Amniotic stem cell (primary cell): ENCODE results near the gene TRAPPC14.
"Not testable (repeated sequence)": the region's sequence is repeated elsewhere in the genome, so short reads cannot be mapped to it uniquely, and the experiment has no call there.

Experiments used
- DNase-seq: peaks from one replicate; lab custom pipeline; 2025; lab: John Stamatoyannopoulos, UW

Gene TRAPPC14, protein sequence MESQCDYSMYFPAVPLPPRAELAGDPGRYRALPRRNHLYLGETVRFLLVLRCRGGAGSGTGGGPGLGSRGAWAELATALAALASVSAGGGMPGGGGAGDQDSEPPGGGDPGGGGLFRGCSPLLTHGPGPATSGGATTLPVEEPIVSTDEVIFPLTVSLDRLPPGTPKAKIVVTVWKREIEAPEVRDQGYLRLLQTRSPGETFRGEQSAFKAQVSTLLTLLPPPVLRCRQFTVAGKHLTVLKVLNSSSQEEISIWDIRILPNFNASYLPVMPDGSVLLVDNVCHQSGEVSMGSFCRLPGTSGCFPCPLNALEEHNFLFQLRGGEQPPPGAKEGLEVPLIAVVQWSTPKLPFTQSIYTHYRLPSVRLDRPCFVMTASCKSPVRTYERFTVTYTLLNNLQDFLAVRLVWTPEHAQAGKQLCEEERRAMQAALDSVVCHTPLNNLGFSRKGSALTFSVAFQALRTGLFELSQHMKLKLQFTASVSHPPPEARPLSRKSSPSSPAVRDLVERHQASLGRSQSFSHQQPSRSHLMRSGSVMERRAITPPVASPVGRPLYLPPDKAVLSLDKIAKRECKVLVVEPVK

DNA sequence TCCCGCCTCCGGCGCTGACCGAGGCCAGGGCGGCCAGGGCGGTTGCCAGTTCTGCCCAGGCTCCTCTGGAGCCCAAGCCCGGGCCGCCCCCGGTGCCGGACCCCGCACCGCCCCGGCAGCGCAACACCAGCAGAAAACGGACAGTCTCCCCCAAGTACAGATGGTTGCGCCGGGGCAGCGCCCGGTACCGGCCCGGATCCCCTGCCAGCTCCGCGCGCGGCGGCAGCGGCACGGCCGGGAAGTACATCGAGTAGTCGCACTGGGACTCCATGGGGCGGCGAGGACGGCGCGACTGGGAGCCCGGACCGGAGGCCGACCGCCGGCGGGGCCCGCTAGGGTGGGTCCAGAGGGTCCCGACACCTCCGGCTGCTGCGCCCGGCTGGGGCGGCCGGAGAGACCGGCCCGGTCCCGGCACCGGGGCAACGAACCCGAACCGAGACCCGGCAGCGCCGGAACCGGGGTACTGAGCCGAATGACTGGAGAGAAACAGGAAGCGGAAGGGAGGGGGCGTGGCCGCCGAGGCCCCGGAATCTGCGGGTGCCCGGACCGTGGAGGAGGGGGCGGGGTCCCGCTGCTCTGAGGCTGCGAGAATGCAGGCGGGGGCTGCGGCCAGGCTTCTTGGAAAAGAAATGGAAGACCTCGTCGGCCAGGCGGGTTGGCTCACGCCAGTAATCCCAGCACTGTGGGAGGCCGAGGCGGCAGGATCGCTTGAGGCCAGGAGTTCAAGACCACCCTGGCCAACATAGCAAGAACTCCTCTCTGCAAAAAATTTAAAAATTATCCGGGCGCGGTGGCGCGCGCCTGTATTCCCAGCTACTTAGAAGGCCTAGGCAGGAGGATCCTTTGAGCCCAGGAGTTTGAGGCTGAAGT, at the start of gene TRAPPC14:
TRAPPC14 (minus strand) TSS at position 495 of the 870 bp plus-strand sequence; CDS start at position 271, 224 bp downstream.
- DNase-seq, result peak; percentile 53

DNA sequence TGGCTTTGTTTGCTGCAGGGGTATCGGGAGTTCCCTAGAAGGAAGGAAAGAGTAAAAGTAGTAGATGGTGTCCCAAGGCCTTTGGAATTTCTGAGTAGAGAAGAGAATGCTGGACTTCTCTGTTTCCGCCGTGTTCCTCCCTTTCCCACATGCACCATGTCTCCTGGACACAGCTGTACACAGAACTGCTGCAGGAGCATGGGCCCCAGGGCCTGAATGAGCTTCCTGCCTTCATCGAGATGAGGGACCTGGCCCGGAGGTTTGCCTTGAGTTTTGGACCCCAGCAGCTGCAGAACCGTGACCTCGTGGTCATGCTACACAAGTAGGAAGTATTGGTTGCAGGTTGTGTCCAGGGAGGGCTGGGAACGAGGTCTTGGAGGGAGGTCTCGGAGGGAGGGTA, 45.9 kb upstream of the TRAPPC14 start:
- DNase-seq, result no peak

DNA sequence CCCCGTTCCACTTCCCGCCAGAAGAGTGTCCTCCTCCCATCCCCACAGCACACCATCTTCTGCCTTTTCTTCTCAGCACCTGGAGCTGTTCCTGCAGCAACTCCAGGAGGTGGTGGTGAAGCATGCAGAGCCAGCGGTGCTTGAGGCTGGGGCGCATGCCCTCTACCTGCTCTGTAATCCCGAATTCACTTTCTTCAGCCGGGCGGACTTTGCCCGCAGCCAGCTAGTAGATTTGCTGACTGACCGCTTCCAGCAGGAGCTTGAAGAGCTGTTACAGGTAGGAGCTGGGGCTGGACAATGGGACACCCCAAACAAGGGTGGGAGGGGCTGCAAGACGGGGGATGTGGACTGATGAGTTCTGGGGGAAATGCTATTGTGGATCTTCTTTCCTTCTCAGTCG, 42.2 kb upstream of the TRAPPC14 start:
- DNase-seq, result no peak

DNA sequence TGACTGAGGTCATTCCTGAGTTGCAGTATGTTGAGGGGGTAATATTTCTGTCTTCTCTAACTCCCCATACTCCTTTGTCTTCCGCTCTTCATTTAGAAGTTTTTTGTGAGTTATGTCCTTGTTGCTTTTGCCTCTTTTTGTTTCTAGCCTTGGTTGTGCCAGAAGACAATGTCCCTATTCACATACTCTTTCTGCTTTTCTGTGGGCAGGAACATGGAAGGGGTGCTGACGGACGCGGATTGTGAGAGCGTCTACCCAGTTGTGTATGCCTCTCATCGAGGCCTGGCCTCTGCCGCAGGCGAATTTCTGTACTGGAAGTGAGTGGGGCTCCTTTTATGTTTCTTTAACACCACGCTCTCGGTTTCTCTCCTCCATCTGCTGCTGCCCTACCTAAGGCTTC, 39.7 kb upstream of the TRAPPC14 start:
- no peak for DNase-seq

DNA sequence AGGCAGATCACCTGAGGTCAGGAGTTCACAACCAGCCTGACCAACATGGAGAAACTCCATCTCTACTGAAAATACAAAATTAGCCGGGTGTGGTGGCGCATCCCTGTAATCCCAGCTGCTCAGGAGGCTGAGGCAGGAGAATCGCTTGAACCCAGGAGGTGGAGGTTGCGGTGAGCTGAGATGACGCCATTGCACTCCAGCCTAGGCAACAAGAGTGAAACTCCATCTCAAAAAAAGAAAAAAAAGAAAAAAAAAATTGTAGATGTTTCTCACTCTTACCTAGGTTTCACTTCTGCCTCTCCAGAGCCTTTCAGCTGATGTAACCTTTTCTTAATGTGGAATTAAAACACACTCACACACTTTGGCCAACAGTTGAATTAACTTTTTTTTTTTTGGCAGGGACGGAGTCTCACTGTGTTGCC, 37.4 kb upstream of the TRAPPC14 start:
- DNase-seq, result not testable (repeated sequence)

DNA sequence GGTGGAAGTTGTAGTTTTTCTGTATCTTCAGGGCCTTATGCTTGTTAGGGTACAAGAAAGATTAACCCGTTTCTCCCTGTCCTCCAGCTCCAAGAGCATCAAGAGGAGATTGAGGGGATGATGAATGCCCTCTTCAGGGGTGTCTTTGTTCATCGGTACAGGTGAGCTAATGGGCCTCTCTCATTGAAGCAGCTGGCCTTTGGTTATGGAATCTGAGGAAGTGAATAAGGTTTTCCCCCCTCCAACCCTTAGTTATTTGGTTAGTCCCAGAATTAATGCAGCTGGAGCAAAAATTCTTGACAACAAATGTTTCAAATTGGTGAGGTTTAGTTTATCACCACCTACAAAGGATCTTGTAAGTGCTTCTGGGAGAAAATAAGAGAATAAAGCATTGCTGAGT, 36.7 kb upstream of the TRAPPC14 start:
- DNase-seq, result no peak

DNA sequence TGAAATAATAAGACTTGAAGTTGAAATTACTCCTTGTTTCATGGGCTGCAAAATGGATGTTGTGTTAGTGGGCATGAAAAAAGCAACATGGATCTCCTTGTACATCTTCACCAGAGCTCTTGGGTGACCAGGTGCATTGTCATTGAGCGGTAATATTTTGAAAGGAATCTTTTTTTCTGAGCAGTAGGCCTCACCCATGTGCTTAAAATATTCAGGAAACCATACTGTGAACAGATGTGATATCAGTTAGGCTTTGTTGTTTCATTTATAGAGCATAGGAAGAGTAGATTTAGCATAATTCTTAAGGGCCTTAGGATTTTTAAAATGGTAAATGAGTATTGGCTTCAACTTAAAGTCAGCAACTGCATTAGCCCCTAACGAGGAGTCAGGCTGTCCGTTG, 34.4 kb upstream of the TRAPPC14 start:
- DNase-seq, result no peak

DNA sequence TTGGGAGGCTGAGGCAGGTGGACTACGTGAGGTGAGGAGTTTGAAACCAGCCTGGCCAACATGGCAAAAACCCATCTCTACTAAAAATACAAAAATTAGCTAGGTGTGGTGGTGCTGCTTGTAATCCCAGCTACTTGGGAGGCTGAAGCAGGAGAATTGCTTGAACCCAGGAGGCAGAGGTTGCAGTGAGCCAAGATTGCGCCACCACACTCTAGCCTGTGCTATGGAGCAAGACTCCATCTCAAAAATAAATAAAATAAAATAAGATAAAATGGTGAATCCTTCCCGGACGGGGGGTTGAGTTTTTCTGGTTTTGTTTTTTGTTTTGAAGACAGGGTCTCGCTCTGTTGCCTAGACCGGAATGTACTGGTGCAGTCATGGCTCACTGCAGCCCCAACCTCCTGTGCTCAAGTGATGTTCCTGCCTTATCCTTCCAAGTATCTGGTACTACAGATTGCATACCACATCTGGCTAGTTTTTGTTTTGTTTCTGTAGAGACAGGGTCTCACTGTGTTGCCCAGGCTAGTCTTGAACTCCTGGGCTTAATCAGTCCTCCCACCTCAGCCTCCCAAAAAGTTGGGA, 33.8 kb upstream of the TRAPPC14 start:
- DNase-seq, result not testable (repeated sequence)

DNA sequence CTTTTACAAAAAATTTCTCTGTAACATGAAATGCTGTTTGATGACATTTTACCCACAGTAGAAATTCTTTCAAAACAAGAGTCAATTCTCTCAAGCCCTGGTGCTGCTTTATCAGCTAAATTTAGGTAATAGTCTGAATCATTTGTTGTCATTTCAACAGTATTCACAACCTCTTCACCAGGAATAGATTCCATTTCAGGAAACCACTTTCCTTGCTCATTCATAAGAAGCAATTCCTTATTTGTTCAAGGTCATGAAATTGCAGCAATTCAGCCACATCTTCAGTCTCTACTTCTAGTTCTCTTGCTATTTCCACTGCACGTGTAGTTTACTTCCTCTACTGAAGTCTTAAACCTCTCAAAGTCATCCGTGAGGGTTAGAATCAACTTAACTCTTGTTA, 33.3 kb upstream of the TRAPPC14 start:
- no peak for DNase-seq

DNA sequence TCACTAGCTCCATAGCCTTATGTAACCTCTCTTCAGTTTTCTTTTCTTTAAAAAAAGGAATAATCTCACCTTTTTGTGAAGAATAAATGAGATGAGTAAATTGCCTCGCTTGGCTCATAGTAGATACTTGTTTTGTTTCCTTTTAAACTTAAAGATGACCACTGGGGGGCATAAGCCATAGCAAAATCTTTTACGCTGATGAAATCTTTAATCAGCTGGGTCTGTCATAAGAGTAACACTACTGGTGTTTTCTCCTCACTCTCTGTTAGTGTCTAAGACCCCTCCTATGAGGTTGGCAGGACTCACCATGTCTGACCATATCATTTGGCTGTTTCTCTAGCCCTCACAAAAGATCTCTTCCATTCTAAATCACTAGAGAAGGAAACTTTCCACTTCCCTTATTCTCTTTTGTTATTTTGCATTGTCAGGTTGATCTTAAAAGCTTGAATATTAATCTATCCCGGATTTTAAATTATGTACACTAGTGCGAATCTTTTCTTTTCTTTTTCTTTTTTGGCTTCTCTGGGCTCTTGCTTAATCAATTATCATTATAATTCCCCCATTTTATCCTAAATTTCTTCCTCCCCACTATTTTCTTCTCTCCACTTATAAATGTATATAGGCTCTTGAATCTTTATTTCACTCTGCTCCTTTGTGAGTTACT, 31.7 kb upstream of the TRAPPC14 start:
- DNase-seq, result peak; percentile 0

DNA sequence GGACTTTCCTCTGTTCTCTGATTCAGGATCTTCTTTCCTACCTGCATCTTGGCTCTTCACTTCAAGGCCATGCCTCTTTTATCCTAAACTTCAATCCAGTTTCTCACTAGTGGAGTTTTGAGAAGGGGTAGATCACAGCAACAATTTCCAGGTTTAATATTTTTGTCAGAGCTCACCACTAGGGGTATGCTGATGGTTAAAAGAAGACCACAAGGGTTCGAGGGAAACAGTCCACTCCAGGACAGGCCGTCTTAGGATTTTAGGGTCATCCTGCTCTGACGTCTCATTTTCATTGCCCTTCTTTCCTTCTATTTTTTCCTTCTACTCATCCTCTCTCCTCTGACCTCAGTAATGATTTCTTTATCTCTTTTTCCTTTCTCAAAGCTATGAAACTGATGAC, 30.5 kb upstream of the TRAPPC14 start:
- no peak for DNase-seq

DNA sequence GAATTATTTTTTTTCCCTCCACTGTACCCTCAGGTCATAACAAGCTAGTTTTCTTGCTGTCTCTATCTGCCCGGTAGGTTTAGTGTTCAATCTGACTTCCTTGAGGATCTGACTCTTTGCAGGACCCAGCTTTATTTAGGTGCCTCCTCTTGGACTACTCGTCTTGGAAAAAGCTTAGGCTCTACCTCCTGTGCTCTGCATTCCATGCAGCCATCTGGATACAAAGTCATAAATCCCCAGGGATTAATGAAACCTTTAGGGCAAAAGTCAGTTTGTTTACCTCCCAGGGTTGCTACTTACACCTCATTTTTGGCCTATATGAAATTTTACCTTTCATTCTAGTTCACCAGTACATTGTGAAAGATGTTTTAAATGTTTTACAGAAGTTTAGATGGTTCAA, 27.2 kb upstream of the TRAPPC14 start:
- DNase-seq, result no peak

DNA sequence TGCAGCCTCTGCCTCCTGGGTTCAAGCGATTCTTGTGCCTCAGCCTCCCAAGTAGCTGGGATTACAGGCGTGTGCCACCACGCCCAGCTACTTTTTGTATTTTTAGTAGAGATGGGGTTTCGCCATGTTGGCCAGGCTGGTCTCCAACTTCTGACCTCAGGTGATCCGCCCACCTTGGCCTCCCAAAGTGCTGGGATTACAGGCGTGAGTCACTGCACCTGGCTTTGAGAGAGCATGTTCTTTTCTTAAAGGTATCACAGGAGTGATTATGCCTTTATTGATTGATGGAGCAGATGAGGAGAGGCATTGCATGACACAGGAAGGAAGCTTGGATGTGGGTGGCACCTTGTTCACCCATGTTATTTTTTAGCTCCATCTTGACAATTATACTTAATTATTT, 24.6 kb upstream of the TRAPPC14 start:
- not testable (repeated sequence) for DNase-seq

DNA sequence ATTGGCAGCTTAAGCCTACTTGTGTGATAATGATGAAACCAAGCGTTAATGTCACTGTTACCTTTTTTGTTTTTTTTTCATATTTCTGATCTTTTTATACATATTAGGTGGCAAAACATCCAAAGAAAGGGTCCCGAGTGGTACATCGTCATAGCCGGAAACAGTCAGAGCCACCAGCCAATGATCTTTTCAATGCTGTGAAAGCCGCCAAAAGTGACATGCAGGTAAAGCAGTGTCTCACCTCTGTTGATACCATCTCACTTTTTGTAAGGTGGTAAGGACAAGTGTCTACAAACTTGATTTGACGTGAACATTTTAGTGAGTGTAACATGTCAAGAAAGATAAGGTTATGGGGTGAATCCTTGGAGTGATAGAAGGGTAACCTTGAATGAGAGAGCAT, 24.1 kb upstream of the TRAPPC14 start:
- DNase-seq, result not testable (repeated sequence)

DNA sequence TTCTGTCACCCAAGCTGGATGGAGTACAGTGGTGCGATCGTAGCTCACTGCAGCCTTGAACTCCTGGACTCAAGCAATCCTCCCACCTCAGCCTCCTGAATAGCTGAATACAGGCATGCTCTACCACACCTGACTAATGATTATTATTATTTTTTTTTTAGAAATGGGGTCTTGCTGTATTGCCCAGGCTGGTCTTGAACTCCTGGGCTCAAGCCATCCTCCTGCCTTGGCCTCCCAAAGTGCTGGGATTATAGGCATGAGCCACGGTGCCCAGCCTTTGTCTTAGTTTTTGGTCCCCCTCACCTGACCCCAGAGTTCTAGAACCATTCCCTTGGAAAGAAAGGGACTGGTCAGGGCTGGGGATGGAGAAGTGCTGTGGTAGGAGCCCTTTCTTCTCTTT, 21.6 kb upstream of the TRAPPC14 start:
- DNase-seq, result not testable (repeated sequence)

DNA sequence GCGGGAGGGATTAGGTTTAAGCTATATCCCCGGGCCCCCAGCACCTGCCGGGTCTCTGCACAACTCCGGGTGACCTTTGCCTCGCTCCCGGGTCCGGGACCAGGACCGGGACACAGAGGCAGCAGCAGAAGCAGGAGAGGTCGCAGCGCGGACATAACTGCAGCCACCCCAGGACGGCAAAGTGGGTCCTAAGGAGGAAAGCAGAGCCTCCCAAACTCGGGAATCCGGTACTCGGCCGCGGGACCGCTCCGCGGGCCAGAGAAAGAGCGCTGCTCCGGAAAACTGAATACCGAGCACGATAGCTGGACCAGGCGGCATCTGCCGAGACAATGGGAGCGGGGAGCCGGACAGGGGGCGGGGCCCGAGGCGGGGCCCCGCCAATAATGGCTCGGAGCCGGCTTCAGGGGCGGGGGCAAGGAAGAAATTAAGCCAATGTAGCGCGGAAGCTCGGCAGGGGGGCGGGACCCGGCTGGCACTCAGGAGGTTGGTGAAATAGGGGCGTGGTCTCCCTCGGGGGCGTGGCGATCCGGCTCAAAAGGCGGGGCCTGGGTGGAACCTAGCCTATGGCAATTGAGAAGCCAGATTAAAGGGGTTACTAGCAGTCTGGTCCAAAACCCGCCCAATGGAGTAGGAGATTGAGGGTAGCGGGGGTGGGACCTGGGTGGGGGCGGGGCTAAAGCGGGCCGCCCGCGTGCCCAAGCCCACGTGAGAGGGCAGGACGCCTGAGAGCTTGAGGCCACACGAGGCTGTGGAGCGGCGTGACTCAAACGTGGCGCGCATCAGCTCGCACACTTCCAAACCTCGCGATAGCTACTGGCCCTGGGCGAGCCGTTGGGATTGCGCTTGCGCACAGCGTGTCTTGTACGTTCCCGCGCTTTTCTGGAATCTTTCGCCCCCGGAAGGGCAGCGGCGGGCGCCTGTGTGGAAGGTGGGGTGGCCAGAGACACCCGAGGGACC, 18.8 kb upstream of the TRAPPC14 start, which contains the start of the genes GPC2 and STAG3:
GPC2 (minus strand) TSS at position 337 of the 957 bp plus-strand sequence; CDS start at position 155, 182 bp downstream.
STAG3 (plus strand) TSS at position 874 of the 957 bp plus-strand sequence. CDS start 2,639 bp downstream, outside the sequence.
- DNase-seq, result peak; percentile 92

DNA sequence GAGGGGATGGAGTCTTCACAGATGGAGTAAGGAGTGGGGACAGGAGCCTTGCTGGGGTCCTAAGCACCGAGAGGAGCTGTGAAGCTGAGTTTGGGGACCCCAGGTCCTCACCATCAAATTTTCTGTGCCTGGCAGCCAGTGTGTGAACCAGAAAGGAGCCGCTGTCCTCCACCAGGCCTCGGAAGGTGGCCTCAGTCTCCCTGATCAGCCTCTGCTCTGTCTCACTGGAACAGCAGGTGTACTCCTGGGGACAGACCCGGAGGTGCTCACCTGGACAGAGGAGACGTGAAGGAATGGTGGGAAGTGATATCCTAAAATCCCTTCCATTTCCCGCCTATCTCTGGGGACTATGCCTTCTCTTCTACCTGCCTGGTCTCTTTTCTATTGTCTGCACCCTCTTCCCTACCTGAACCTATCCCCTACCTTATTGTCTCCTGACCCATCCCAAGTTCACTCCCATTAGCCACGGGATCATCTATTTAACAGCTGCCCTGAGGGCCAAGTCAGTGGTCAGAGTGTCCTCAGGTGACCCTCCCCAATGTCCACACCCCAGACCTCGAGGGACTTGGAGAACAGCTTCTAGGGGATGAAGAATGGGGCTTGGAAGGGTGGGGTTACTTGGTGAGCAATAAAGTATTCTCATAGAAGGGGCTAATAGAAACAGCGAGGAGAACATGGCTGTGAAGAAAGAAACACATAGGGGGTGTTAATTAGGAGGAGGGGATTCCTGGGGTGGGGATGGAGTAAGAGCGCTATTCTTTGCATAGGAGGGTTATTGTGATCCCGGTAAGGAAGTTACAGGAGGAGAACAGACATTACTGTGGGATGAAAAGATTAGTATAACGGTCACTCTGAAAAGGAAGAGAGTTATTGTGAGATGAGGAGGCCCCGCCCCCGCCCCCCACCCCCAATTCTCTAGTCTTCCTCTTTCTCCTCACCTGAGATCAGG, 17.8 kb upstream of the TRAPPC14 start:
- DNase-seq, result no peak

DNA sequence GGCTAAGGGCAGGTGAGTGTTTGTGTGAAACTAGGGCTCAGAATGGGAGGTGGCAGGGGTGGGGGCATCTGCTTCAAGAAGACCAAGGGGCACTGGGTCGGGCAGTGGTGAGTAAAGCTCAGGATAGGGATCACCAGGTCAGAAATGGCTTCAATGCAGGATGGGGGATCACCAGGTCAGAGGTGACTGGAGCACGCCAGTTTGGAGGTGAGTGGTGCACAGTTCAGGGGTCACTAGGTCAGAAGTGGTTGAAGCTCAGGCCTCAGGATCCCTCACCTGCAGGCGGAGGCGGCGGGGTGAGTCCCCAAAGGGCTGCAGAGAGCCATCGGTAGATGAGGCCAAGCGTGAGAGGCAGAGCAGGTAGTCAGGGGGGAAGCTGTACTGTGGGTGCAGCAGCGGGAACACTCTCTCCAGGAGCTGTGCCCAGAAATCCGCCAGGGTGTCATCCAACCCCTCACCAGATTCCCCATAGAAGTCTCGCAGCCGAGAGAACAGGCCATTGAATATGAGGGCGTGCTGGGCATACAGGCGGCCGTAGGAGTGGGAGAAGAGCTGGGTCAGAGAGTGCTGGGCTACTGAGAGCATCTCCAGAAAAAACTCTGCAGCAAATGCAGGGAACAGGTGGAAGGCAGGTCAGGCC, 16.9 kb upstream of the TRAPPC14 start:
- DNase-seq, result no peak

DNA sequence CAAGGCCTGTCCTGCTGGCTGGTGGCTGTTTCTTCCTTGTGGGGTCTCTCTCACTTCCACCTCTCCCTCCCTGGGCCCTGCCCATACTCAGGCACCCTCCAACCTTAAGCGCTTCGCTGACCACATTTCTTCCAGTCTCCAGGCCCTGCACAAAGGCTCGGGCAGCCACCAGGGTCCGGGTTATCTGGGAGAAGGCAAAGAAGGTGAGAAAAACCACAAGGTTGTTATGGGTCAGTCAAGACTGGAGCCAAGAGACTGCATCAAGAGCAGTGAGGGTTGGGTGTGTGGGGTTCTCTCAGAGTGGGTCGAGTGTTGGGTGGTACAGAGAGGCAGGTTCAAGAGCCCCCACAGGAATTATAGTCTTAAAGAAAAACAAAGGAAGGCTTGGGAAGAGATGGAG, 16.1 kb upstream of the TRAPPC14 start:
- no peak for DNase-seq
